ENCODE data around the gene THOC3.
"Not testable (repeated sequence)": the region's sequence is repeated elsewhere in the genome, so short reads cannot be mapped to it uniquely, and the experiment has no call there.

GRCh38 chr5:175952810-175953209, 15.3 kb downstream of the THOC3 start:
- not testable (repeated sequence) for TF ChIP-seq CTCF, POLR2A (IDR thresholded peaks at IDR 0.05)
